DND-41 (cell line): ENCODE measurements around the gene EML5.

Experiments
- ATAC-seq: fragments of 200-7000 bp; cut with Tn5 transposase; 3 replicates; pipeline ENCODE4 v1.9.1; 2021; ENCODE audit warnings: low read depth; ENCODE audit not compliant: insufficient read depth
- DNase-seq: peaks from one replicate; pipeline ENCODE4 v3.0.0-alpha.2; 2020
- H2AFZ ChIP-seq: 2 replicates; pipeline ENCODE4 v1.6.0; 2012; ENCODE audit warnings: low read depth, low read length
- H3K27ac ChIP-seq: 2 replicates; pipeline ENCODE4 v1.5.1; 2012; ENCODE audit warnings: low read length, inconsistent platforms
- H3K27me3 ChIP-seq: fragments of 200-600 bp; sonication (generic); 2 replicates; pipeline ENCODE4 v1.6.0; 2012; ENCODE audit warnings: low read length, mild to moderate bottlenecking, inconsistent platforms; ENCODE audit not compliant: insufficient read depth, poor library complexity
- H3K36me3 ChIP-seq: 2 replicates; pipeline ENCODE4 v1.5.1; 2012; ENCODE audit warnings: low read length, inconsistent platforms; ENCODE audit not compliant: insufficient read depth
- H3K4me1 ChIP-seq: 2 replicates; pipeline ENCODE4 v1.5.1; 2012; ENCODE audit warnings: mild to moderate bottlenecking, low read length; ENCODE audit not compliant: insufficient read depth
- H3K4me2 ChIP-seq: 2 replicates; pipeline ENCODE4 v1.6.0; 2012; ENCODE audit warnings: mild to moderate bottlenecking, moderate library complexity, low read length, inconsistent platforms; ENCODE audit not compliant: insufficient read depth
- H3K4me3 ChIP-seq, 2 experiments: fragments of 200-600 bp in 1 of 2; shearing (Covaris generic) in 1 of 2; 2 replicates each; pipeline ENCODE4 v1.5.1; 2012 to 2016; ENCODE audit warnings: inconsistent platforms in 2 of 2, low read length in 2 of 2, mild to moderate bottlenecking in 2 of 2, low read depth in 1 of 2, moderate library complexity in 1 of 2
- H3K79me2 ChIP-seq: 2 replicates; pipeline ENCODE4 v1.6.0; 2012; ENCODE audit warnings: low read length, inconsistent platforms; ENCODE audit not compliant: insufficient read depth
- H3K9ac ChIP-seq: 2 replicates; pipeline ENCODE4 v1.6.0; 2012; ENCODE audit warnings: low read depth, mild to moderate bottlenecking, inconsistent platforms, low read length, moderate library complexity
- H3K9me3 ChIP-seq: 2 replicates; pipeline ENCODE4 v1.5.1; 2012; ENCODE audit warnings: low read length, moderate library complexity, mild to moderate bottlenecking, inconsistent platforms; ENCODE audit not compliant: insufficient read depth, severe bottlenecking
- H4K20me1 ChIP-seq: 2 replicates; pipeline ENCODE4 v1.6.0; 2012; ENCODE audit warnings: low read length; ENCODE audit not compliant: insufficient read depth
- EZH2 ChIP-seq: IDR thresholded peaks from 3 replicates; pipeline ENCODE4 v1.6.1; 2012; ENCODE audit warnings: borderline replicate concordance, low read depth, mild to moderate bottlenecking, moderate library complexity, low read length, inconsistent platforms; ENCODE audit not compliant: severe bottlenecking
- TF ChIP-seq, protein P1 (sequence below): IDR thresholded peaks from 2 replicates; pipeline ENCODE4 v1.5.1; 2012; ENCODE audit warnings: borderline replicate concordance, low read length, moderate library complexity, mild to moderate bottlenecking; ENCODE audit not compliant: poor library complexity, severe bottlenecking; ENCODE audit errors: extremely low read depth

The EML5 gene

DNA sequence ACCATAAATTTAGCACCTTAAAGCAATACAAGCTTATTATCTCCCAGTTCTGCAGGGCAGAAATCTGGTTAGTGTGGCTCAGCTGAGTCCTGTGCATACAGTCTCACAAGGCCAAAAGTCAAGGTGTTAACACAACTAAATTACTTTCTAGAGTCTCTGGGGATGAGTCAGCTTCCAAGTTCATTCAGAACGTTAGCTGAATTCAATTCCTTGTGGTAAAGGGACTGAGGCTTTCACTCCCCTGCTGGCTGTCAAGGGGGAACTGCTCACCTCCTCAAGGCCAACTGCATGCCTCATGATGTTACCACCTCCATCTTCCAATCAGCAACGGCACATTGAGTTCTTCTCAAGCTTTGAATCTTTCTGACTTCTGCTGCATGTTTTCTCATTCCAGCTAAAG lies 27.6 kb downstream of the EML5 start:
- Histone ChIP-seq H3K9me3 (peaks cover 15% of the 10 kb centered on the region), H2AFZ (no peak overlapping the region), H3K79me2 (no peaks in the 10 kb centered on the region), H4K20me1 (no peaks in the 10 kb centered on the region), H3K36me3 (no peaks in the 10 kb centered on the region), H3K4me1 (no peaks in the 10 kb centered on the region), H3K4me3 (no peak overlapping the region), H3K27ac (no peak overlapping the region), H3K4me2 (no peak overlapping the region), H3K27me3 (no peaks in the 10 kb centered on the region), H3K9ac (no peak overlapping the region)
- DNase-seq (no peak), ATAC-seq (no peak)
- TF ChIP-seq EZH2: no peak
- TF ChIP-seq, protein P1, sequence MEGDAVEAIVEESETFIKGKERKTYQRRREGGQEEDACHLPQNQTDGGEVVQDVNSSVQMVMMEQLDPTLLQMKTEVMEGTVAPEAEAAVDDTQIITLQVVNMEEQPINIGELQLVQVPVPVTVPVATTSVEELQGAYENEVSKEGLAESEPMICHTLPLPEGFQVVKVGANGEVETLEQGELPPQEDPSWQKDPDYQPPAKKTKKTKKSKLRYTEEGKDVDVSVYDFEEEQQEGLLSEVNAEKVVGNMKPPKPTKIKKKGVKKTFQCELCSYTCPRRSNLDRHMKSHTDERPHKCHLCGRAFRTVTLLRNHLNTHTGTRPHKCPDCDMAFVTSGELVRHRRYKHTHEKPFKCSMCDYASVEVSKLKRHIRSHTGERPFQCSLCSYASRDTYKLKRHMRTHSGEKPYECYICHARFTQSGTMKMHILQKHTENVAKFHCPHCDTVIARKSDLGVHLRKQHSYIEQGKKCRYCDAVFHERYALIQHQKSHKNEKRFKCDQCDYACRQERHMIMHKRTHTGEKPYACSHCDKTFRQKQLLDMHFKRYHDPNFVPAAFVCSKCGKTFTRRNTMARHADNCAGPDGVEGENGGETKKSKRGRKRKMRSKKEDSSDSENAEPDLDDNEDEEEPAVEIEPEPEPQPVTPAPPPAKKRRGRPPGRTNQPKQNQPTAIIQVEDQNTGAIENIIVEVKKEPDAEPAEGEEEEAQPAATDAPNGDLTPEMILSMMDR: no peak

GRCh38 chr14:88753873-88754272 lies 38.9 kb downstream of the EML5 start:
- H3K4me2 ChIP-seq: no peak overlapping the region
- no peak overlapping the region for H2AFZ ChIP-seq
- no peaks in the 10 kb centered on the region for H3K79me2 ChIP-seq
- TF ChIP-seq, protein P1: no peak
- no peak for TF ChIP-seq EZH2
- H4K20me1 ChIP-seq: no peaks in the 10 kb centered on the region
- H3K4me1 ChIP-seq: no peaks in the 10 kb centered on the region
- no peaks in the 10 kb centered on the region for H3K36me3 ChIP-seq
- H3K9me3 ChIP-seq: no peaks in the 10 kb centered on the region
- no peak overlapping the region for H3K27ac ChIP-seq
- no peak overlapping the region for H3K4me3 ChIP-seq
- no peak for ATAC-seq
- H3K9ac ChIP-seq: no peak overlapping the region
- DNase-seq: no peak
- no peaks in the 10 kb centered on the region for H3K27me3 ChIP-seq

GRCh38 chr14:88750945-88751344 lies 41.8 kb downstream of the EML5 start:
- no peak for DNase-seq
- H2AFZ ChIP-seq: no peak overlapping the region
- no peaks in the 10 kb centered on the region for H3K27me3 ChIP-seq
- no peaks in the 10 kb centered on the region for H3K36me3 ChIP-seq
- H3K4me1 ChIP-seq: no peaks in the 10 kb centered on the region
- H3K9me3 ChIP-seq: no peaks in the 10 kb centered on the region
- H3K27ac ChIP-seq: no peak overlapping the region
- no peak overlapping the region for H3K4me3 ChIP-seq
- H4K20me1 ChIP-seq: no peaks in the 10 kb centered on the region
- no peak overlapping the region for H3K9ac ChIP-seq
- ATAC-seq: no peak
- no peak overlapping the region for H3K4me2 ChIP-seq
- TF ChIP-seq EZH2: no peak
- H3K79me2 ChIP-seq: no peaks in the 10 kb centered on the region

- Histone ChIP-seq H3K4me2 (no peak overlapping the region), H3K9ac (no peak overlapping the region), H3K36me3 (no peaks in the 10 kb centered on the region), H3K4me3 (no peak overlapping the region), H3K27ac (no peak overlapping the region), H3K79me2 (no peaks in the 10 kb centered on the region), H4K20me1 (no peaks in the 10 kb centered on the region), H3K4me1 (no peaks in the 10 kb centered on the region), H3K27me3 (no peaks in the 10 kb centered on the region), H2AFZ (no peak overlapping the region), H3K9me3 (no peaks in the 10 kb centered on the region)
- ATAC-seq (no peak), DNase-seq (no peak)
- TF ChIP-seq EZH2: no peak
- TF ChIP-seq, protein P1: no peak
These were observed 42.3 kb downstream of the EML5 start for GRCh38 chr14:88750413-88750812.
